GM12872 (cell line): ENCODE data around the gene CDHR1.

Experiments used
- TF ChIP-seq, protein P1 (sequence below): IDR thresholded peaks from 3 replicates; pipeline ENCODE4 v1.5.1; 2011; ENCODE audit warnings: low read depth, mild to moderate bottlenecking, low read length, moderate library complexity; ENCODE audit not compliant: insufficient read depth

The CDHR1 gene

DNA sequence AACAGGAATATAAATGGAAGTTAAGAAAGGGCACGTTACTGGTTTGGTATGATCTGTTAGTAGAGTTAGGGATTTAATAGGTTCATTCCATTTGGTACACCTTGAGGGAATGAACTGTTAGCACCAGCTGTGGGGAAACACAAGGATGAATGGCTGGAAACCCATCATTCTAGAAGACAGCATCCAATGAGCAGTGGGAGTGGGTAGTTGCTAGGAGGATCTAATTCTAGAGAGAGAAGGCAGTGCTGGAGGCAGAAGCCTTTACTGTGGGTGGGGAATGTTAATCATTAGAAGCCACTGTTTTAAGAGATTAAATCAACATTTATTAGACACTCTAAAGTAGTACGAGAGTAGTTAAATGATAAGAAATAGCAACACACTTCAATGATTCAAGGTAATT lies 36.3 kb upstream of the CDHR1 start:
- TF ChIP-seq, protein P1, sequence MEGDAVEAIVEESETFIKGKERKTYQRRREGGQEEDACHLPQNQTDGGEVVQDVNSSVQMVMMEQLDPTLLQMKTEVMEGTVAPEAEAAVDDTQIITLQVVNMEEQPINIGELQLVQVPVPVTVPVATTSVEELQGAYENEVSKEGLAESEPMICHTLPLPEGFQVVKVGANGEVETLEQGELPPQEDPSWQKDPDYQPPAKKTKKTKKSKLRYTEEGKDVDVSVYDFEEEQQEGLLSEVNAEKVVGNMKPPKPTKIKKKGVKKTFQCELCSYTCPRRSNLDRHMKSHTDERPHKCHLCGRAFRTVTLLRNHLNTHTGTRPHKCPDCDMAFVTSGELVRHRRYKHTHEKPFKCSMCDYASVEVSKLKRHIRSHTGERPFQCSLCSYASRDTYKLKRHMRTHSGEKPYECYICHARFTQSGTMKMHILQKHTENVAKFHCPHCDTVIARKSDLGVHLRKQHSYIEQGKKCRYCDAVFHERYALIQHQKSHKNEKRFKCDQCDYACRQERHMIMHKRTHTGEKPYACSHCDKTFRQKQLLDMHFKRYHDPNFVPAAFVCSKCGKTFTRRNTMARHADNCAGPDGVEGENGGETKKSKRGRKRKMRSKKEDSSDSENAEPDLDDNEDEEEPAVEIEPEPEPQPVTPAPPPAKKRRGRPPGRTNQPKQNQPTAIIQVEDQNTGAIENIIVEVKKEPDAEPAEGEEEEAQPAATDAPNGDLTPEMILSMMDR, result no peak

DNA sequence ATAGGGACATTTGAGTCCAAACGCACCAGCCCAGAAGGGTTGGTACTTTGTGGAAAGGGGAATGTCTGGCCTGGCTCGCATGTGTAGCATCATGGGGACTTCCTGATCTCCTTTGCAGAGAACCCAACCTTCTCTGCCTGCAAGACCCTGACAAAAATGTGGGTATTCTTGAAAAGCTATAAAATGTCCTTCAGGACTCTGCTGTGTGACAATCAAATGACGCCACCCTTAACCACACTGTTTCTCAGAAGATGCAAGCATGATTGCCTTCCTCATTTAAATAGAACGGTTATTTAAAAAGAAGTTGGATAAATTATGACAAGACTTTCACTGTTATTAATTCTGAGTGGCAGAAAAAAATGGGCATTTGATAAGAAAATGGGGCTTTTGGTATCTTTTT lies 35.8 kb upstream of the CDHR1 start:
- TF ChIP-seq, protein P1, result no peak

DNA sequence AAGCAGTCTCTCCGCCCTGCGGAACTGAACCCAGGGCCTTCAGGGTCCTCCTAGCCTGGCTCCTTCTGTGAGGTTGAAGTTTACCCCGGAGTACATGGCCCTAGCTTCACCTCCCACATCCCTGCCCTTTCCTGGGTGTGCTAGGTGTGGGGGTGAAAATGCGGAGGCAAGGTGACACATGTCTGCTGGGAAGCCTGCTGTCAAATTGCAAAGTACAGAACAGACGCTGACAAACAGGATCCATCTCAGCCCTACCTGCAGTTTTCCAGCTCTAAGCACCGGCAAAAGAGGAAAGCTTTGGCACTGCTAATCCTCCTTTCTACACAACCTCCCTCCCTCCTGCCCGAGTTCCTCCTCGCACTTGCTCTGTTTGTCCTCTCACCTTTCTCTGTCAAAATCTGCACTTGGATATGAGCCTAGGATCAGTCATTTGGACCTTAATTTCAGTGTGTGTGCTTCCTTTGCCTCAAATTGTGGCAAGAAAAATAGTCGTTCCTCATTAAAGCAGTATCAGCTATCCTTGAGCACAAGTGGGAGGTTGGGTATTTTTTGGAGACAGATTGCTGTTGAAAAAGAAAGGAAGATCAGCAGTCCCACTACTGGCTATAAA lies 35.2 kb upstream of the CDHR1 start:
- TF ChIP-seq, protein P1, result no peak

DNA sequence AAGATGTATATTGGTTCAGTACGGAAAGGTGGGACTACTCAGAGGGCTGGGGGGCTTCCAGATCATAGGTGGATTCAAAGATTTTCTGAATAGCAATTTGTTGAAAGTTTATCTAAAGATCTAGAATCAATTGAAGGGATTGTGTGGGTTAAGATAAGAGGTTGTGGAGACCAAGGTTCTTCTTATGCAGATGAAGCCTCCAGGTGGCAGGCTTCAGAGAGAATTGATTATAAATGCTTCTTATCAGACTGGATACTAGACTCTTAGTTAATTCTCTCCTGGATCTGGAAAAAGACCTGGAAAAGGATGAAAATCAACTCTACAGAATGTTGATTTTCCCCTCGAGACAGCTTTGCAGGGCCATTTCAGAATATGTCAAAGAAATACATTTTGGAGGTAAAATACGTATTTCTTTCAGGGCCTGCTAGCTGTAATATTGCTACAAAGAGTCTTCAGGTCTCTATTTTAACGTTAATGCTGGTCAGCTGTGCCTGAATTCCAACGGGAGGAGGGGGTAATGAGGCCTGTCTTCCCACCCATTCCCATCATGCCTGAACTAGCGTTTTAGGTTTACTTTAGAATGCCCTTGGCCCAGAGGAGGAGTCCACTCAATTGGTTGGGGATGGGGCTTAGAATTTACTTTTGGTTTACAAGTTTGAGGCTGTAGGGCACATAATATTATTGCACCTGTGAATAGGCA lies 33.5 kb upstream of the CDHR1 start:
- TF ChIP-seq, protein P1, result no peak

DNA sequence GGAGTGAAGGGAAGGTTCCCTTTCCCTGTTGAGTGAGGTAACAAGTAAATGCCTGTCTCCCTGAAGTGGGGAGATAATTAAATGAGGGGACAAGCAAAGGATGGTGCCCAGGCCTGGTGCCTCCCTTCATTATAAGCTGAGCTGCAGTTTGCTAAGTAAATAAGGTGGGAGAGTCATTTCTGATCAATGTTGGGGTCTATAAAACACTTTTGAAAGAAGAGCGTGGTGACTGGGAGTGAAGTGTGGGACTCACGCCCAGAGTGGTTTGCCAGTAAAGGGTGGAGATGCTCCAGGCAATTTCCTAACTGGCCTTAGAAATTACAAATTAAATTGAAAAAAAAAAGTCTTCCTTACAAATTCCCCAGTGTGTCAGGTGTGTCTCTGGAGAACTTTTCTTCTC lies 30.3 kb upstream of the CDHR1 start:
- TF ChIP-seq, protein P1, result no peak

DNA sequence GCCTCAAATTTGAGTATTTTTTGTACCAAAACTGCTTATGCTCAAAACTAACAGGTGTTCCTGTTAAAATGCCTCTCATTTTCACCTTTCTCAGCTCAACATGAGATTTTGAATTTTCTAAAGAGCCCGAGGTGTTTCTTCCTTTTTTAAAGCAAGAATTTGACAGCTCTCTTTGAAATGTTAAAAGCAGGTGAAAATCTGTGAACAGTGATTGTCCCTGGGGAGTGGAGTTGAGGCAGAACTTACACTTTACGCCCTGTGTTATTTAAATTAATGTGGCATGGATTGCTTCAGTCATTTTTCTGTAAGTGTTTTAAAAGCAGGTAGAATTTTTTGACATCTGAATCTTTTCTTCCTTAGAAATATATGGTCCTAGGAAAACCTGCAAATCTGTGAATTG lies 29.9 kb upstream of the CDHR1 start:
- TF ChIP-seq, protein P1, result no peak

DNA sequence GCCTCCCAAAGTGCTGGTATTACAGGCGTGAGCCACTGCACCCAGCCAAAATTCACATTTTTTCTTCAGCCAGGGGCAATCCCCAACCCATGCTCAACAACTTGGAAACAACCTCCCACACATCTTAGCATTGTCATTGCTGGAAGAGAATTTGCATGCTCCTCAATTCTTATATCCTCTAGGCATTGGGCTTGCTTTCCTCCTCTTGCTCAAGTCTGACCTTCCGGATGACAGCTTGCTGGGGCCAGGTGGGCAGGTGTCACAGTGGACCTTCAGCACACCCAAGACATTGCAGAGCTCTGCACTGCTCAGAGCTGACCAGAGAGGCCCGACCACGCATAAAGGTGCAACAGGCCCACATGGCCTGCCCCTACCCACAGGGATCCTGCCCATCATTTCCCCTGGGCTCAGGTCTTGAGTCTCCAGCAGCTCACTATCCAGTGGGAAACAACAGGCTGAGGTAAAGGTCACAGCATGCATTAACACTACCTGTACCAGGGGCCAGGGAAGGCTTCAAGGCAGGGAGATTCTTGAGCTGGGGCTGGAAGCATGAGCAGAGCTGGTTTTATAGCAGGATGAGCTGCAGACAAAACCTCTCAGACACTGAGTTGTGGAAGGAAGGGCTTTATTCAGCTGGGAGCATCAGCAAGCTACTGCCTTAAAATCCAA lies 27.6 kb upstream of the CDHR1 start:
- TF ChIP-seq, protein P1, result no peak
